Progenitor cell of endocrine pancreas (in vitro differentiated cells): ENCODE data around the gene ACTL10. TPM values are rescaled to one million over a fixed set of nuclear protein-coding genes. Genes with fewer than 3 reads are reported as not detected.
A peak's percentile ranks its signal among the peaks of the same experiment; 100 is the strongest.
"Not testable (repeated sequence)": the region's sequence is repeated elsewhere in the genome, so short reads cannot be mapped to it uniquely, and the experiment has no call there.

Experiments
- DNase-seq: peaks from one replicate; pipeline ENCODE4 v3.0.0; 2021; ENCODE audit warnings: low spot score; ENCODE audit not compliant: unreplicated experiment
- H3K27ac Mint-ChIP-seq: 2 replicates; pipeline ENCODE4 v1.8.0; 2021; ENCODE audit warnings: mild to moderate bottlenecking, moderate library complexity, mixed read lengths
- H3K27me3 Mint-ChIP-seq: 2 replicates; pipeline ENCODE4 v1.8.0; 2021; ENCODE audit warnings: mixed read lengths
- H3K36me3 Mint-ChIP-seq: 2 replicates; pipeline ENCODE4 v1.8.0; 2022; ENCODE audit warnings: mixed read lengths; ENCODE audit not compliant: insufficient read depth
- H3K4me1 Mint-ChIP-seq: 2 replicates; pipeline ENCODE4 v1.8.0; 2021; ENCODE audit warnings: low read depth, mixed read lengths
- H3K4me3 Mint-ChIP-seq: 2 replicates; pipeline ENCODE4 v1.8.0; 2021; ENCODE audit warnings: low read depth, mild to moderate bottlenecking, moderate library complexity, mixed read lengths
- H3K9me3 Mint-ChIP-seq: 2 replicates; pipeline ENCODE4 v1.8.0; 2021; ENCODE audit warnings: low read depth, mixed read lengths
- CTCF ChIP-seq: fragments of 200-600 bp; sonication (generic); IDR thresholded peaks from one replicate; pipeline ENCODE4 v1.5.0; 2021; ENCODE audit warnings: antibody characterized with exemption, mild to moderate bottlenecking; ENCODE audit not compliant: unreplicated experiment
- total RNA-seq: library from RNA; stranded (reverse); gene quantifications from 2 replicates; pipeline ENCODE4 v1.2.1, GENCODE V29; 2021

Gene ACTL10
- total RNA-seq, 1 donor from 2014 or later, result 0.36 TPM

GRCh38 chr20:33697129-33697528, 30.4 kb downstream of the ACTL10 start:
- H3K36me3 Mint-ChIP-seq, result peaks cover 6% of the 10 kb centered on the region
- no peak for DNase-seq
- H3K4me3 Mint-ChIP-seq, result no peak overlapping the region
- peaks cover 3% of the 10 kb centered on the region for H3K9me3 Mint-ChIP-seq
- no peaks in the 10 kb centered on the region for H3K27me3 Mint-ChIP-seq
- TF ChIP-seq CTCF, result no peak
- peaks cover 6% of the 10 kb centered on the region for H3K4me1 Mint-ChIP-seq
- H3K27ac Mint-ChIP-seq, result no peak overlapping the region

GRCh38 chr20:33698966-33699365, 32.2 kb downstream of the ACTL10 start:
- H3K27me3 Mint-ChIP-seq, result not testable (repeated sequence)

GRCh38 chr20:33700696-33701441, 34.1 kb downstream of the ACTL10 start:
- not testable (repeated sequence) for H3K36me3 Mint-ChIP-seq, DNase-seq, H3K27me3 Mint-ChIP-seq, H3K4me1 Mint-ChIP-seq, H3K4me3 Mint-ChIP-seq, H3K9me3 Mint-ChIP-seq, H3K27ac Mint-ChIP-seq

More at GRCh38 chr20:33698966-33699365, 32.2 kb downstream of the ACTL10 start:
- not testable (repeated sequence) for H3K4me3 Mint-ChIP-seq, H3K9me3 Mint-ChIP-seq, H3K27ac Mint-ChIP-seq, H3K4me1 Mint-ChIP-seq, H3K36me3 Mint-ChIP-seq, DNase-seq

- Mint-ChIP-seq H3K27ac (peak overlapping the region; percentile 80), H3K9me3 (peaks cover 3% of the 10 kb centered on the region), H3K4me3 (no peak overlapping the region), H3K36me3 (peaks cover 6% of the 10 kb centered on the region), H3K4me1 (no peaks in the 10 kb centered on the region), H3K27me3 (no peaks in the 10 kb centered on the region)
- no peak for TF ChIP-seq CTCF
- no peak for DNase-seq
Measured at GRCh38 chr20:33701629-33702450, 35.1 kb downstream of the ACTL10 start.

- H3K4me3 Mint-ChIP-seq, result no peak overlapping the region
- no peak for DNase-seq
- H3K27ac Mint-ChIP-seq, result no peak overlapping the region
- no peak for TF ChIP-seq CTCF
- H3K27me3 Mint-ChIP-seq, result no peaks in the 10 kb centered on the region
- H3K4me1 Mint-ChIP-seq, result peaks cover 4% of the 10 kb centered on the region
- peaks cover 3% of the 10 kb centered on the region for H3K9me3 Mint-ChIP-seq
- H3K36me3 Mint-ChIP-seq, result peaks cover 4% of the 10 kb centered on the region
Measured at GRCh38 chr20:33702861-33703260, 36.1 kb downstream of the ACTL10 start.

- H3K27me3 Mint-ChIP-seq, result no peaks in the 10 kb centered on the region
- no peak overlapping the region for H3K27ac Mint-ChIP-seq
- no peak for TF ChIP-seq CTCF
- peaks cover 4% of the 10 kb centered on the region for H3K36me3 Mint-ChIP-seq
- DNase-seq, result no peak
- H3K9me3 Mint-ChIP-seq, result peaks cover 3% of the 10 kb centered on the region
- H3K4me1 Mint-ChIP-seq, result peaks cover 4% of the 10 kb centered on the region
- no peak overlapping the region for H3K4me3 Mint-ChIP-seq
Measured at GRCh38 chr20:33703498-33704137, 36.9 kb downstream of the ACTL10 start.
